Activated CD4-positive, alpha-beta T cell treated with anti-CD3 and anti-CD28 coated beads, Interleukin-2, amount 50 U/mL, for 24 hours (primary cell): Measurements from ENCODE around the gene ZC3H14.

Source experiments
- DNase-seq, 2 donors: peaks; one replicate each; pipeline ENCODE4 v3.0.0-alpha.2; 2020; ENCODE audit warnings: low read depth in 1 of 2, low spot score in 1 of 2

Gene ZC3H14

GRCh38 chr14:88551094-88551870, 11.6 kb upstream of the ZC3H14 start:
- DNase-seq, result peak in 1 of 2 donors; percentile 52

GRCh38 chr14:88551980-88552431, 10.8 kb upstream of the ZC3H14 start:
- no peak for DNase-seq

- no peak for DNase-seq
Measured at GRCh38 chr14:88552876-88553275, 10.0 kb upstream of the ZC3H14 start.

- DNase-seq, result no peak
Measured at GRCh38 chr14:88553886-88554456, 8.9 kb upstream of the ZC3H14 start.

GRCh38 chr14:88554457-88555286, 8.2 kb upstream of the ZC3H14 start, which contains the start of gene PTPN21:
TSS of gene PTPN21 (minus strand) at chr14:88555007. CDS start at chr14:88550417, 4,590 bp downstream.
- no peak for DNase-seq

GRCh38 chr14:88556581-88556980, 6.3 kb upstream of the ZC3H14 start:
- DNase-seq, result no peak

GRCh38 chr14:88559852-88560251, 3.0 kb upstream of the ZC3H14 start:
- no peak for DNase-seq

- no peak for DNase-seq
Measured at GRCh38 chr14:88562532-88562830, 356 bp upstream of the ZC3H14 start.

GRCh38 chr14:88563845-88564244, 1.0 kb downstream of the ZC3H14 start:
- no peak for DNase-seq

- no peak for DNase-seq
Measured at GRCh38 chr14:88565427-88565826, 2.6 kb downstream of the ZC3H14 start.

GRCh38 chr14:88568196-88568595, 5.4 kb downstream of the ZC3H14 start:
- no peak for DNase-seq

- DNase-seq, result no peak
Measured at GRCh38 chr14:88572117-88572516, 9.3 kb downstream of the ZC3H14 start.

GRCh38 chr14:88576222-88576621, 13.4 kb downstream of the ZC3H14 start:
- no peak for DNase-seq

GRCh38 chr14:88584451-88584850, 21.6 kb downstream of the ZC3H14 start:
- no peak for DNase-seq

GRCh38 chr14:88588081-88588480, 25.2 kb downstream of the ZC3H14 start:
- no peak for DNase-seq

- no peak for DNase-seq
Measured at GRCh38 chr14:88590173-88590572, 27.3 kb downstream of the ZC3H14 start.

GRCh38 chr14:88592031-88592430, 29.2 kb downstream of the ZC3H14 start:
- DNase-seq, result no peak

GRCh38 chr14:88597038-88597437, 34.2 kb downstream of the ZC3H14 start:
- no peak for DNase-seq

GRCh38 chr14:88597601-88598000, 34.8 kb downstream of the ZC3H14 start:
- DNase-seq, result no peak

GRCh38 chr14:88598097-88598675, 35.3 kb downstream of the ZC3H14 start:
- no peak for DNase-seq

- no peak for DNase-seq
Measured at GRCh38 chr14:88599326-88599725, 36.5 kb downstream of the ZC3H14 start.
